PC-3 (cell line): ENCODE results near the gene NACC2. TPM values are rescaled to one million over a fixed set of nuclear protein-coding genes. Genes with fewer than 3 reads are reported as not detected.

Experiments
- ATAC-seq: fragments of 200-7000 bp; cut with Tn5 transposase; 2 replicates; pipeline ENCODE4 v1.9.1; 2020; ENCODE audit warnings: mild to moderate bottlenecking, moderate library complexity
- BruUV-seq: library from RNA; stranded (reverse); fragments of 400-500 nt; replicated peaks from 2 replicates; lab custom pipeline; 2021; lab: Mats Ljungman, UMichigan
- CTCF ChIA-PET: fragments of 300-600 bp; sonication (Branson Sonifier 250); formaldehyde crosslinking; loops from one replicate; lab custom pipeline; 2022; ENCODE audit warnings: antibody characterized with exemption; lab: Charles Lee
- POLR2A ChIA-PET: fragments of 300-600 bp; sonication (Branson Sonifier 250); formaldehyde crosslinking; loops from one replicate; lab custom pipeline; 2022; ENCODE audit warnings: antibody characterized with exemption; ENCODE audit not compliant: unreplicated experiment; lab: Charles Lee
- DNase-seq: peaks from one replicate; pipeline ENCODE4 v3.0.0-alpha.2; 2015
- H2AFZ ChIP-seq: fragments of 300-600 bp; sonication (generic); 2 replicates; pipeline ENCODE4 v1.6.0; 2016; ENCODE audit warnings: antibody characterized with exemption, low read length
- H3F3A ChIP-seq: fragments of 300-600 bp; sonication (generic); one replicate; pipeline ENCODE4 v1.6.0; 2017; ENCODE audit warnings: antibody characterized with exemption, low read length, control low read depth, mild to moderate bottlenecking; ENCODE audit not compliant: unreplicated experiment
- H3K27ac ChIP-seq: fragments of 300-600 bp; sonication (generic); 2 replicates; pipeline ENCODE4 v1.5.1; 2016; ENCODE audit warnings: mild to moderate bottlenecking, low read length
- H3K27me3 ChIP-seq: fragments of 300-600 bp; sonication (generic); 2 replicates; pipeline ENCODE4 v1.6.1; 2016; ENCODE audit warnings: low read length, mixed read lengths
- H3K36me3 ChIP-seq: fragments of 300-600 bp; sonication (generic); 2 replicates; pipeline ENCODE4 v1.6.1; 2016; ENCODE audit warnings: low read depth, mixed run types, low read length, mixed read lengths
- H3K4me1 ChIP-seq: fragments of 300-600 bp; sonication (generic); 2 replicates; pipeline ENCODE4 v1.5.1; 2016; ENCODE audit warnings: low read length; ENCODE audit not compliant: insufficient read depth
- H3K4me2 ChIP-seq: fragments of 300-600 bp; sonication (generic); 2 replicates; pipeline ENCODE4 v1.6.0; 2016; ENCODE audit warnings: low read length
- H3K4me3 ChIP-seq: fragments of 300-600 bp; sonication (generic); 2 replicates; pipeline ENCODE4 v1.5.1; 2016; ENCODE audit warnings: mild to moderate bottlenecking, low read length, mixed read lengths
- H3K79me2 ChIP-seq: fragments of 300-600 bp; sonication (generic); 2 replicates; pipeline ENCODE4 v1.6.1; 2017; ENCODE audit warnings: low read length, mixed read lengths
- H3K9ac ChIP-seq: fragments of 300-600 bp; sonication (generic); 2 replicates; pipeline ENCODE4 v1.6.0; 2016; ENCODE audit warnings: mild to moderate bottlenecking, low read length
- H3K9me2 ChIP-seq: fragments of 300-600 bp; sonication (generic); replicated peaks from 2 replicates; pipeline ENCODE4 v1.6.1; 2016; ENCODE audit warnings: mixed run types, low read length, mixed read lengths
- H3K9me3 ChIP-seq: fragments of 300-600 bp; sonication (generic); 2 replicates; pipeline ENCODE4 v1.6.1; 2016; ENCODE audit warnings: low read length, mixed read lengths
- H4K20me1 ChIP-seq: fragments of 300-600 bp; sonication (generic); 2 replicates; pipeline ENCODE4 v1.6.1; 2016; ENCODE audit warnings: low read length, mixed read lengths
- CTCF ChIP-seq: fragments of 300-600 bp; sonication (generic); conservative IDR thresholded peaks from 2 replicates; pipeline ENCODE4 v1.5.1; 2017; ENCODE audit warnings: antibody characterized with exemption, low read depth, mild to moderate bottlenecking, low read length
- EZH2 ChIP-seq: fragments of 300-600 bp; sonication (generic); IDR thresholded peaks from one replicate; pipeline ENCODE4 v1.6.1; 2017; ENCODE audit warnings: antibody characterized with exemption, mild to moderate bottlenecking, low read length; ENCODE audit not compliant: unreplicated experiment
- EZH2phosphoT487 ChIP-seq: fragments of 300-600 bp; sonication (generic); IDR thresholded peaks from 2 replicates; pipeline ENCODE4 v1.6.1; 2018; ENCODE audit warnings: mild to moderate bottlenecking, antibody characterized with exemption, low read length, borderline replicate concordance
- intact Hi-C: fragments of 100-400 bp; cut with micrococcal nuclease; formaldehyde crosslinking; loops from 2 replicates; pipeline ENCODE4 v1.9.0; 2023
- total RNA-seq: library from RNA; depleted of rRNA; stranded (reverse); fragments of >200 nt; gene quantifications from 2 replicates; pipeline ENCODE4 v1.2.3, GENCODE V29; 2014

NACC2 gene
- total RNA-seq, 1 experiment from 2014 or later, result 12.3 TPM

GRCh38 chr9:136091582-136092352, 3.3 kb downstream of the NACC2 start:
- no peak overlapping the region for H2AFZ ChIP-seq
- intact Hi-C loops, result no loop called here
- TF ChIP-seq EZH2phosphoT487 (no peak), EZH2 (no peak), CTCF (no peak)
- POLR2A ChIA-PET, result no interaction called here
- DNase-seq (no peak), ATAC-seq (no peak)
- no peak overlapping the region for H3K4me2 ChIP-seq
- H3K9ac ChIP-seq, result no peak overlapping the region
- H3K27me3 ChIP-seq, result no peaks in the 10 kb centered on the region
- CTCF ChIA-PET, result no interaction called here
- no peaks in the 10 kb centered on the region for H4K20me1 ChIP-seq
- no peak overlapping the region for H3K27ac ChIP-seq
- H3K9me3 ChIP-seq, result no peaks in the 10 kb centered on the region
- no peaks in the 10 kb centered on the region for H3K9me2 ChIP-seq
- H3K4me3 ChIP-seq, result no peak overlapping the region
- peaks cover 58% of the 10 kb centered on the region for H3K79me2 ChIP-seq
- no TSS peak for BruUV-seq
- H3K36me3 ChIP-seq, result no peaks in the 10 kb centered on the region
- peaks cover 9% of the 10 kb centered on the region; the same call in 1 of the 2 replicates for H3K4me1 ChIP-seq
- no peaks in the 10 kb centered on the region for H3F3A ChIP-seq

GRCh38 chr9:136090768-136091581, 4.1 kb downstream of the NACC2 start:
- no peak overlapping the region for H3K27ac ChIP-seq
- no peak overlapping the region for H3K4me2 ChIP-seq
- no peaks in the 10 kb centered on the region for H3K9me2 ChIP-seq
- H3K4me1 ChIP-seq, result peaks cover 9% of the 10 kb centered on the region; the same call in 1 of the 2 replicates
- peaks cover 58% of the 10 kb centered on the region for H3K79me2 ChIP-seq
- H3K9ac ChIP-seq, result no peak overlapping the region
- TF ChIP-seq EZH2 (no peak), EZH2phosphoT487 (no peak), CTCF (no peak)
- H2AFZ ChIP-seq, result no peak overlapping the region
- ATAC-seq (no peak), DNase-seq (no peak)
- H3K4me3 ChIP-seq, result no peak overlapping the region
- H3K9me3 ChIP-seq, result no peaks in the 10 kb centered on the region
- BruUV-seq, result no TSS peak
- H3F3A ChIP-seq, result no peaks in the 10 kb centered on the region
- POLR2A ChIA-PET, result no interaction called here
- intact Hi-C loops, result no loop called here
- H3K27me3 ChIP-seq, result no peaks in the 10 kb centered on the region
- CTCF ChIA-PET, result no interaction called here
- no peaks in the 10 kb centered on the region for H3K36me3 ChIP-seq
- no peaks in the 10 kb centered on the region for H4K20me1 ChIP-seq
